Mesenchymal stem cell (in vitro differentiated cells and primary cell): Measurements from ENCODE around the gene SCYL2.

Experiments used
- DNase-seq: peaks from one replicate; pipeline ENCODE4 v3.0.0-alpha.2; 2013
- H2AFZ ChIP-seq: one replicate; pipeline ENCODE4 v1.6.1; 2013; ENCODE audit warnings: low read depth, mild to moderate bottlenecking, control low read depth, inconsistent platforms, low read length, moderate library complexity
- H2AK5ac ChIP-seq: 2 replicates; pipeline ENCODE4 v1.6.1; 2013; ENCODE audit warnings: low read length, moderate library complexity, mild to moderate bottlenecking, inconsistent platforms; ENCODE audit not compliant: severe bottlenecking
- H2BK120ac ChIP-seq: one replicate; pipeline ENCODE4 v1.6.1; 2013; ENCODE audit warnings: low read depth, mild to moderate bottlenecking, inconsistent platforms, low read length, moderate library complexity
- H2BK12ac ChIP-seq, 2 experiments: one replicate each; pipeline ENCODE4 v1.6.1; 2013; ENCODE audit warnings: inconsistent platforms in 2 of 2, low read length in 2 of 2, mild to moderate bottlenecking in 2 of 2, moderate library complexity in 2 of 2, control low read depth in 1 of 2
- H2BK15ac ChIP-seq: one replicate; pipeline ENCODE4 v1.6.1; 2013; ENCODE audit warnings: mild to moderate bottlenecking, low read depth, inconsistent platforms; ENCODE audit not compliant: poor library complexity, severe bottlenecking
- H2BK5ac ChIP-seq: 2 replicates; pipeline ENCODE4 v1.6.1; 2013; ENCODE audit warnings: low read depth, mild to moderate bottlenecking, low read length, control low read depth, inconsistent platforms; ENCODE audit not compliant: poor library complexity, severe bottlenecking
- H3K14ac ChIP-seq, 2 experiments: one replicate each; pipeline ENCODE4 v1.6.1; 2013; ENCODE audit warnings: inconsistent platforms in 2 of 2, low read length in 2 of 2, control low read depth in 1 of 2, mild to moderate bottlenecking in 1 of 2, moderate library complexity in 1 of 2
- H3K18ac ChIP-seq, 2 experiments: one replicate each; pipeline ENCODE4 v1.6.1; 2013; ENCODE audit warnings: inconsistent platforms in 2 of 2, low read length in 2 of 2, control low read depth in 1 of 2, low read depth in 1 of 2, mild to moderate bottlenecking in 1 of 2
- H3K23ac ChIP-seq, 2 experiments: one replicate each; pipeline ENCODE4 v1.6.1; 2013; ENCODE audit warnings: inconsistent platforms in 2 of 2, low read length in 2 of 2, mild to moderate bottlenecking in 2 of 2, moderate library complexity in 2 of 2, control low read depth in 1 of 2
- H3K27ac ChIP-seq: 2 replicates; pipeline ENCODE4 v1.5.1; 2013; ENCODE audit warnings: mild to moderate bottlenecking, moderate library complexity, low read length, control low read depth, inconsistent platforms; ENCODE audit not compliant: poor library complexity, severe bottlenecking
- H3K27me3 ChIP-seq, 2 experiments: 2 replicates each; pipeline versions ENCODE4 v1.6.1 to v1.7.0; 2013; ENCODE audit warnings: low read length in 2 of 2, mild to moderate bottlenecking in 2 of 2, moderate library complexity in 2 of 2, control low read depth in 1 of 2, inconsistent platforms in 1 of 2; ENCODE audit not compliant: control insufficient read depth in 1 of 2, insufficient read depth in 1 of 2
- H3K36me3 ChIP-seq, 2 experiments: 2 replicates each; pipeline versions ENCODE4 v1.6.1 to v1.7.0; 2013; ENCODE audit warnings: low read length in 2 of 2, control low read depth in 1 of 2, inconsistent platforms in 1 of 2, low read depth in 1 of 2, mild to moderate bottlenecking in 1 of 2; ENCODE audit not compliant: insufficient read depth in 2 of 2, control insufficient read depth in 1 of 2
- H3K4ac ChIP-seq, 2 experiments: one replicate each; pipeline ENCODE4 v1.6.1; 2013; ENCODE audit warnings: inconsistent platforms in 2 of 2, low read length in 2 of 2, mild to moderate bottlenecking in 2 of 2, moderate library complexity in 2 of 2, control low read depth in 1 of 2, low read depth in 1 of 2
- H3K4me1 ChIP-seq: 2 replicates; pipeline ENCODE4 v1.6.1; 2013; ENCODE audit warnings: low read depth, low read length, control low read depth; ENCODE audit not compliant: control insufficient read depth, insufficient read depth
- H3K4me2 ChIP-seq: 2 replicates; pipeline ENCODE4 v1.6.1; 2013; ENCODE audit warnings: low read length, mild to moderate bottlenecking, inconsistent platforms; ENCODE audit not compliant: poor library complexity, severe bottlenecking
- H3K4me3 ChIP-seq, 2 experiments: 2 replicates each; pipeline versions ENCODE4 v1.5.1 to v1.7.0; 2013; ENCODE audit warnings: low read length in 2 of 2, mild to moderate bottlenecking in 2 of 2, control low read depth in 1 of 2, low read depth in 1 of 2; ENCODE audit not compliant: insufficient read depth in 1 of 2
- H3K79me1 ChIP-seq: replicated peaks from 2 replicates; pipeline ENCODE4 v1.6.1; 2013; ENCODE audit warnings: mild to moderate bottlenecking, control low read depth, low read length, inconsistent platforms; ENCODE audit not compliant: poor library complexity, severe bottlenecking
- H3K9ac ChIP-seq: 2 replicates; pipeline ENCODE4 v1.7.0; 2013; ENCODE audit warnings: mild to moderate bottlenecking, low read length, moderate library complexity
- H3K9me3 ChIP-seq: 2 replicates; pipeline ENCODE4 v1.7.0; 2013; ENCODE audit warnings: mild to moderate bottlenecking, low read length; ENCODE audit not compliant: control insufficient read depth
- H4K8ac ChIP-seq: one replicate; pipeline ENCODE4 v1.6.1; 2013; ENCODE audit warnings: inconsistent platforms, mild to moderate bottlenecking, low read length, moderate library complexity
- H4K91ac ChIP-seq: one replicate; pipeline ENCODE4 v1.6.1; 2013; ENCODE audit warnings: mild to moderate bottlenecking, low read length, inconsistent platforms
- WGBS: methylation state at CpG from one replicate; pipeline ENCODE4 v1.1.7; 2013; ENCODE audit warnings: mixed read lengths; 5-methylcytosine and 5-hydroxymethylcytosine counted together

Gene SCYL2

GRCh38 chr12:100364324-100364723, 97.3 kb downstream of the SCYL2 start:
- no peak overlapping the region for H2BK120ac ChIP-seq
- H4K8ac ChIP-seq, result no peak overlapping the region
- no peak overlapping the region for H3K4me2 ChIP-seq
- H2AK5ac ChIP-seq, result no peak overlapping the region
- H2BK12ac ChIP-seq, result no peak overlapping the region
- no peak overlapping the region for H4K91ac ChIP-seq
- no peak overlapping the region for H3K9ac ChIP-seq
- no peak overlapping the region for H3K23ac ChIP-seq
- 67% methylated on average over 4 of the region's 4 CpGs for WGBS
- H3K18ac ChIP-seq, result no peak overlapping the region
- peaks cover 3 to 17% of the 10 kb centered on the region in 2 experiments for H3K27me3 ChIP-seq
- no peak overlapping the region for H2AFZ ChIP-seq
- no peak overlapping the region for H3K14ac ChIP-seq
- H2BK5ac ChIP-seq, result no peak overlapping the region
- no peak overlapping the region for H3K27ac ChIP-seq
- no peak for DNase-seq
- H3K4ac ChIP-seq, result no peak overlapping the region
- H3K36me3 ChIP-seq, result no peaks in the 10 kb centered on the region
- no peak overlapping the region for H2BK15ac ChIP-seq
- no peaks in the 10 kb centered on the region for H3K79me1 ChIP-seq
- no peaks in the 10 kb centered on the region for H3K4me1 ChIP-seq
- H3K9me3 ChIP-seq, result peaks cover under 1% of the 10 kb centered on the region
- H3K4me3 ChIP-seq, result no peak overlapping the region

DNA sequence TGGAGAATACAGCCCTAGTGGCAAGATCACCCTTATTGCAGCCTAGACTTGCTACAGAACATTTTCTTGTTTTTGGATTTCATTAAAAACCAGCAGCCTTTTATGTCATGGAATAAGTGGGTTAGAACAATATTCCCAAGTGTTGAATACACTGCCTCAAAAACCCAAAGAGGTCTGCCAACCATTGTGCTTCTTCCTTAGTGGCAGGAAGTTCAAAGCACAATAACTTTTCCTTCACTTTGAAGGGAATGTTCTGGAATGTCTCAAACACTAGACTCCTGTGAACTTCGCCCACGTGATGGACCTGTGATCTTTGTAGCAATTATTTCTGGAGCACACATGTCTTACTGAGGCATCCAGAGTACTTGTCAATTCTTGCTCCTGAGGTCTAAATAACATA, 98.4 kb downstream of the SCYL2 start:
- Histone ChIP-seq H2BK15ac (no peak overlapping the region), H3K27ac (no peak overlapping the region), H3K4ac (no peak overlapping the region), H4K8ac (no peak overlapping the region), H3K18ac (no peak overlapping the region), H4K91ac (no peak overlapping the region), H3K4me2 (no peak overlapping the region), H3K14ac (no peak overlapping the region), H2BK120ac (no peak overlapping the region), H3K79me1 (no peaks in the 10 kb centered on the region), H3K9me3 (peaks cover 2% of the 10 kb centered on the region), H3K23ac (no peak overlapping the region), H2BK5ac (no peak overlapping the region), H3K27me3 (peaks cover 3 to 17% of the 10 kb centered on the region in 2 experiments), H3K4me3 (no peak overlapping the region), H3K36me3 (no peaks in the 10 kb centered on the region), H2AK5ac (no peak overlapping the region), H2BK12ac (no peak overlapping the region), H2AFZ (no peak overlapping the region), H3K4me1 (no peaks in the 10 kb centered on the region), H3K9ac (no peak overlapping the region)
- 70% methylated on average over 2 of the region's 2 CpGs for WGBS
- no peak for DNase-seq

DNA sequence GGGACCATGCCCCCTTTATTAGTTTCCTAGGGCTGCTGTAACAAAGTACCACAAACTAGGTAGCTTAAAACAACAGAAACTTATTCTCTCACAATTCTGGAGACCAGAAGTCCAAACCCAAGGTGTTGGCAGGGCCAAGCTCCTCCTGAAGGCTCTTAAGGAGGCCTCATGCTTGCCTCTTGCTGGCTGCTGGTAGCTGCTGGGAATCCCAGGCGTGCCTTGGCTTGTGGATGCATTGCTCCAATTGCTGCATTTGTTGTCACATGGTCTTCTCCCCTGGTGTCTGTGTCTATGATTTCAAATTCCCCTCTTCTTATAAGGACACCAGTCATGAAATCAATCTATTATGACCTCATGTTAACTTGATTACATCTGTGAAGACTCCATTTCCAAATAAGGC, 101.1 kb downstream of the SCYL2 start:
- Histone ChIP-seq H2AFZ (no peak overlapping the region), H3K23ac (no peak overlapping the region), H3K36me3 (no peaks in the 10 kb centered on the region), H3K4me2 (no peak overlapping the region), H3K4me3 (no peak overlapping the region), H3K9me3 (peaks cover 2% of the 10 kb centered on the region), H3K4me1 (no peaks in the 10 kb centered on the region), H2BK5ac (no peak overlapping the region), H4K91ac (no peak overlapping the region), H3K14ac (no peak overlapping the region), H2BK120ac (no peak overlapping the region), H3K9ac (no peak overlapping the region), H3K27ac (no peak overlapping the region), H3K4ac (no peak overlapping the region), H2AK5ac (no peak overlapping the region), H2BK12ac (no peak overlapping the region), H4K8ac (no peak overlapping the region), H3K27me3 (peaks cover 0 to 6% of the 10 kb centered on the region in 2 experiments), H2BK15ac (no peak overlapping the region), H3K79me1 (no peaks in the 10 kb centered on the region), H3K18ac (no peak overlapping the region)
- 64% methylated on average over 1 of the region's 1 CpG for WGBS
- DNase-seq, result no peak

DNA sequence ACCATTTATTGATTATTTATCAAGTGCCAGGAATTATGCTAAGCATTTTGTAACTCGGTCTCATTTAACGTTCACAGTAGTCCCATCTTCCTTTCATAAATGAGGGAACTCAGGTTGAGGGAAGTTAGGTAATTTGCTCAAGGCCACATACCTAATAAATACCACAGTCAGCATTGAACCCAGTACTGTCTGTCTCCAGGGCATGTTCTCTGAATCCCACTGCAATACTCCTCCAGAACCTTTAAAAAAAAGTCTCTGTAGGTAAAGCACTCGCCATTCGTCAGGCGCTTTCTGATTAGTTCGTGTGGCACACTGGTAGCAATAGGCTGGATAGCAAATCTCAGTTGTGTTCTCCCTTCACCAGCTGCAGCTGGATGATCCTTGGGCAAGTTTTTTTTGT, 104.2 kb downstream of the SCYL2 start:
- H4K91ac ChIP-seq, result no peak overlapping the region
- WGBS, result 71% methylated on average over 6 of the region's 6 CpGs
- no peak overlapping the region for H2BK5ac ChIP-seq

More for the DNA sequence above, 104.2 kb downstream of the SCYL2 start:
- Histone ChIP-seq H3K4me1 (no peaks in the 10 kb centered on the region), H3K18ac (no peak overlapping the region), H2BK15ac (no peak overlapping the region), H4K8ac (no peak overlapping the region), H2BK12ac (no peak overlapping the region), H3K14ac (no peak overlapping the region), H3K9me3 (peaks cover 2% of the 10 kb centered on the region), H2BK120ac (no peak overlapping the region), H3K79me1 (no peaks in the 10 kb centered on the region), H3K23ac (no peak overlapping the region), H3K4me2 (no peak overlapping the region), H3K36me3 (no peaks in the 10 kb centered on the region), H3K4ac (no peak overlapping the region), H3K9ac (no peak overlapping the region), H3K27ac (no peak overlapping the region), H3K27me3 (peaks cover 6 to 10% of the 10 kb centered on the region in 2 experiments), H2AK5ac (no peak overlapping the region), H3K4me3 (no peak overlapping the region), H2AFZ (no peak overlapping the region)
- no peak for DNase-seq
